ENCODE data around the gene BICRA. TPM values are rescaled to one million over a fixed set of nuclear protein-coding genes. Genes with fewer than 3 reads are reported as not detected.

BICRA gene
- total and polyA plus RNA-seq, 2 of the 8 experiments (the other 6 are each of a cell fraction or from before 2014, with no cell fraction given), result 1.5 to 29.2 TPM

DNA sequence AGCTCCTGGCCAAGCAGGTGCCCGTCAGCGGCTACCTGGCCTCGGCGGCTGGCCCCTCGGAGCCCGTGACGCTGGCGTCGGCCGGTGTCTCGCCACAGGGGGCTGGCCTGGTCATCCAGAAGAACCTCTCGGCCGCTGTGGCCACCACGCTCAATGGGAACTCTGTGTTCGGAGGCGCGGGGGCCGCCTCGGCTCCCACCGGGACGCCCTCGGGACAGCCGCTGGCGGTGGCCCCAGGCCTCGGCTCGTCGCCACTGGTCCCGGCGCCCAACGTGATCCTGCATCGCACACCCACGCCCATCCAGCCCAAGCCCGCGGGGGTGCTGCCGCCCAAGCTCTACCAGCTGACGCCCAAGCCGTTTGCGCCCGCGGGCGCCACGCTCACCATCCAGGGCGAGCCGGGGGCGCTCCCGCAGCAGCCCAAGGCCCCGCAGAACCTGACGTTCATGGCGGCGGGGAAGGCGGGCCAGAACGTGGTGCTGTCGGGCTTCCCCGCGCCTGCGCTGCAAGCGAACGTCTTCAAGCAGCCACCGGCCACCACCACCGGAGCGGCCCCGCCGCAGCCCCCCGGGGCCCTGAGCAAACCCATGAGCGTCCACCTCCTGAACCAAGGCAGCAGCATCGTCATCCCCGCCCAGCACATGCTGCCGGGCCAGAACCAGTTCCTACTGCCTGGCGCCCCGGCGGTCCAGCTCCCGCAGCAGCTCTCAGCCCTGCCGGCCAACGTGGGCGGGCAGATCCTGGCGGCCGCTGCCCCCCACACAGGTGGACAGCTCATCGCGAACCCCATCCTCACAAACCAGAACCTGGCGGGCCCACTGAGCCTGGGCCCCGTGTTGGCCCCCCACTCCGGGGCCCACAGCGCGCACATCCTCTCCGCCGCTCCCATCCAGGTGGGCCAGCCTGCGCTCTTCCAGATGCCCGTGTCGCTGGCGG is 71.3 kb downstream of the BICRA start:
- Histone ChIP-seq H4K20me1 (replicated peaks in 1 of 2; ENCODE audit: control insufficient read depth in 1 of 2, insufficient read depth in 2 of 2, low read length in 2 of 2) (peaks cover 6 to 11% of the 10 kb centered on the region in 2 experiments), H3K23me2 (ENCODE audit: low read depth, low read length) (no peaks in the 10 kb centered on the region), H3K36me3 (ENCODE audit: control insufficient read depth in 2 of 4, insufficient read depth in 4 of 4, low read length in 3 of 4) (peaks cover 2 to 29% (median 15%) of the 10 kb centered on the region in 4 experiments; a peak in 5 of 8 replicates), H2BK15ac (ENCODE audit: low read length) (no peak overlapping the region), H3K56ac (replicated peaks; ENCODE audit: insufficient read length, low read depth, low read length) (no peak overlapping the region), H4K5ac (ENCODE audit: insufficient read length, low read depth, low read length) (no peak overlapping the region), H2BK5ac (ENCODE audit: low read depth, low read length) (no peak overlapping the region), H3K4me3 (ENCODE audit: extremely low read depth in 1 of 4, insufficient read depth in 2 of 4, low read depth in 3 of 4, low read length in 4 of 4) (no peak overlapping the region), H3K4me1 (replicated peaks in 1 of 4; ENCODE audit: control insufficient read depth in 3 of 4, insufficient read depth in 4 of 4, low read length in 3 of 4) (0 out of 7 replicates have a peak, but pooled peaks cover 0 to 2% (median 0%) of the 10 kb centered on the region in 4 experiments), H2BK20ac (ENCODE audit: low read length) (no peak overlapping the region), H3K4ac (replicated peaks; ENCODE audit: insufficient read length, low read depth, low read length) (no peak overlapping the region), H3K23ac (ENCODE audit: insufficient read length) (no peak overlapping the region), H3K18ac (ENCODE audit: extremely low read depth, low read length) (no peak overlapping the region), H3K9ac (replicated peaks in 1 of 4; ENCODE audit: extremely low read depth in 1 of 4, low read depth in 3 of 4, low read length in 3 of 4) (no peak overlapping the region), H2AK5ac (ENCODE audit: low read depth, low read length) (no peak overlapping the region), H4K8ac (ENCODE audit: extremely low read depth, insufficient read depth, low read length) (no peak overlapping the region), H3K27ac (ENCODE audit: low read depth, low read length) (no peak overlapping the region), H2AFZ (ENCODE audit: low read length) (no peak overlapping the region), H3K79me2 (ENCODE audit: control insufficient read depth in 1 of 2, insufficient read depth in 2 of 2, low read length in 2 of 2) (no peaks in the 10 kb centered on the region), H3K9me3 (ENCODE audit: insufficient read depth in 2 of 2, low read depth in 1 of 2, low read length in 1 of 2) (no peaks in the 10 kb centered on the region; a peak in 1 of 4 replicates), H3K79me1 (ENCODE audit: low read depth, low read length) (no peaks in the 10 kb centered on the region), H4K91ac (replicated peaks; ENCODE audit: insufficient read length, low read length) (no peak overlapping the region), H3K14ac (ENCODE audit: insufficient read length) (no peak overlapping the region), H3K4me2 (ENCODE audit: insufficient read depth in 1 of 2, low read depth in 2 of 2, low read length in 2 of 2) (no peak overlapping the region), H3K27me3 (replicated peaks in 1 of 4; ENCODE audit: control insufficient read depth in 3 of 4, extremely low read depth in 1 of 4, insufficient read depth in 3 of 4, low read length in 3 of 4) (no peaks in the 10 kb centered on the region), H2BK120ac (replicated peaks; ENCODE audit: low read depth, low read length) (no peak overlapping the region), H2BK12ac (ENCODE audit: low read depth, low read length) (no peak overlapping the region)
- ChIA-PET POLR2A (ENCODE audit: partially characterized antibody) (interaction anchor here (1.7 kb wide), 1 partner anchor 12 kb away, joined by 4 read pairs; no protein-coding TSS in a partner anchor), CTCF (ENCODE audit: partially characterized antibody) (no interaction called here)
- FAIRE-seq (no peak), DNase-seq (ENCODE audit: low read depth in 1 of 2, low spot score in 2 of 2) (no peak)
- 96% methylated on average over 58 of the region's 90 CpGs; no CpG with 5 or more reads in 1 of the 2 experiments for WGBS, 2 experiments (ENCODE audit: extremely low coverage in 1 of 2, insufficient coverage in 1 of 2, insufficient read length in 1 of 2, insufficient replicate concordance in 2 of 2, low coverage in 1 of 2, low lambda C conversion rate in 2 of 2, missing lambda C conversion rate in 1 of 2)
- TF ChIP-seq CTBP2 (IDR thresholded peaks at IDR 0.05; ENCODE audit: borderline replicate concordance, insufficient read depth, insufficient read length, low read length), result no peak
- TF ChIP-seq BCL11A (IDR thresholded peaks at IDR 0.05; ENCODE audit: low read depth in 2 of 2, low read length in 2 of 2), result no peak
- TF ChIP-seq SP4 (IDR thresholded peaks at IDR 0.05; ENCODE audit: low read length), result no peak
- TF ChIP-seq GTF2F1 (IDR thresholded peaks at IDR 0.05; ENCODE audit: borderline replicate concordance, low read depth, low read length), result no peak
- TF ChIP-seq BACH1 (IDR thresholded peaks at IDR 0.05; ENCODE audit: low read length), result no peak
- TF ChIP-seq PHF8 (conservative IDR thresholded peaks at IDR 0.05; ENCODE audit: low read depth, low read length), result no peak
- no peak for TF ChIP-seq SIX5 (IDR thresholded peaks at IDR 0.05; ENCODE audit: low read depth, low read length)
- no peak for TF ChIP-seq SIN3A (conservative IDR thresholded peaks at IDR 0.05 in 1 of 2, IDR thresholded peaks at IDR 0.05 in 1 of 2; ENCODE audit: low read depth in 1 of 2, low read length in 2 of 2)
- TF ChIP-seq KDM1A (IDR thresholded peaks at IDR 0.05; ENCODE audit: borderline replicate concordance, low read length), result no peak
- no peak for TF ChIP-seq RXRA (IDR thresholded peaks at IDR 0.05; ENCODE audit: insufficient read depth, low read depth, low read length)
- no peak for TF ChIP-seq HDAC2 (IDR thresholded peaks at IDR 0.05; ENCODE audit: borderline replicate concordance in 1 of 2, low read depth in 2 of 2, low read length in 2 of 2)

All from H1 (cell line).